SU-DHL-6 (cell line): Measurements from ENCODE around the gene SIGLEC9.

ENCODE experiments used
- EZH2phosphoT487 ChIP-seq: fragments of 200-600 bp; sonication (generic), shearing (Covaris generic); conservative IDR thresholded peaks from 2 replicates; pipeline ENCODE4 v1.6.1; 2018; ENCODE audit warnings: mild to moderate bottlenecking, antibody characterized with exemption, low read length, moderate library complexity, mixed read lengths
- TF ChIP-seq, protein P1 (sequence below): fragments of 200-600 bp; sonication (generic); IDR thresholded peaks from one replicate; pipeline ENCODE4 v1.5.1; 2017; ENCODE audit warnings: antibody characterized with exemption, mild to moderate bottlenecking, low read length, moderate library complexity; ENCODE audit not compliant: insufficient read depth, poor library complexity, severe bottlenecking

DNA sequence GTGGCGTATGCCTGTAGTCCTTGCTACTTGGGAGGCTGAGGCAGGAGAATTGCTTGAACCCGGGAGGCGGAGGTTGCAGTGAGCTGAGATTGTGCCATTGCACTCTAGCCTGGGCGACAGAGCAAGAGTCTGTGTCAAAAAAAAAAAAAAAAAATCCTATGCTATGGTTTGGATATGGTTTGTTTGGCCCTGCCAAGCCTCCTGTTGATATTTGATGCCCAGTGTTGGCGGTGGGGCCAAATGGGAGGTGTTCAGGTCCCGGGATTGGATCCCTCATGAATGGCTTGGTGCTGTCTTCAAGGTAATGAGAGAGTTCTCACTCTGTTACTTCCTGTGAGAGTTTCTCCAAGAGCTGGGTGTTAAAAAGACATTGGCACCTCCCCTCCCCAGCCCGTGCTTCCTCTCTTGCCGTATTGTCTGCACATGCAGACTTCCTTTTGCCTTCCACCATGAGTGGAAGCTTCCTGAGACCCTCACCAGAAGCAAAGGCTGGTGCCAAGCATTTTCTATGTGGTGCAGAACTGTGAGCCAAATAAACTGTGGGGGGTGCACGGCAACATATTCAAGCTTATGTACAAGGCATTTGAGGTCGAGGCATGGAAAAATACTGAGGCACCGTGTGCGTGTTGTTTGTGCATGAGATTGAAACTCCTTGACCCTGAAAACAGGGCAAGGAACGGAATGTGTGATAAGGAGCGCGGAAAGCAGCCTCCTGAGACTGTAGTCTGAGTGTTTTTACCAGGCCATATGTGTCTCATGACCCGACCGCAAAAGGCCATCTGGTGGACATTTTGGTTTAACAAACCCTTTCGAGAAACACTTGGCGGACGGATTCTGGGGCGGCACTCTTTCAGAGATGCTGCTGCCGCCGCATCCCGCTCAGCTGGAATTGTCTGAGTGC, 7.3 kb downstream of the SIGLEC9 start:
- TF ChIP-seq, protein P1, sequence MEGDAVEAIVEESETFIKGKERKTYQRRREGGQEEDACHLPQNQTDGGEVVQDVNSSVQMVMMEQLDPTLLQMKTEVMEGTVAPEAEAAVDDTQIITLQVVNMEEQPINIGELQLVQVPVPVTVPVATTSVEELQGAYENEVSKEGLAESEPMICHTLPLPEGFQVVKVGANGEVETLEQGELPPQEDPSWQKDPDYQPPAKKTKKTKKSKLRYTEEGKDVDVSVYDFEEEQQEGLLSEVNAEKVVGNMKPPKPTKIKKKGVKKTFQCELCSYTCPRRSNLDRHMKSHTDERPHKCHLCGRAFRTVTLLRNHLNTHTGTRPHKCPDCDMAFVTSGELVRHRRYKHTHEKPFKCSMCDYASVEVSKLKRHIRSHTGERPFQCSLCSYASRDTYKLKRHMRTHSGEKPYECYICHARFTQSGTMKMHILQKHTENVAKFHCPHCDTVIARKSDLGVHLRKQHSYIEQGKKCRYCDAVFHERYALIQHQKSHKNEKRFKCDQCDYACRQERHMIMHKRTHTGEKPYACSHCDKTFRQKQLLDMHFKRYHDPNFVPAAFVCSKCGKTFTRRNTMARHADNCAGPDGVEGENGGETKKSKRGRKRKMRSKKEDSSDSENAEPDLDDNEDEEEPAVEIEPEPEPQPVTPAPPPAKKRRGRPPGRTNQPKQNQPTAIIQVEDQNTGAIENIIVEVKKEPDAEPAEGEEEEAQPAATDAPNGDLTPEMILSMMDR: no peak
- TF ChIP-seq EZH2phosphoT487: no peak
